NCI-H226 (cell line): ENCODE results near the gene UGT3A2.

Experiments
- DNase-seq: peaks from one replicate; pipeline ENCODE4 v3.0.0-alpha.2; 2015

Gene UGT3A2, protein sequence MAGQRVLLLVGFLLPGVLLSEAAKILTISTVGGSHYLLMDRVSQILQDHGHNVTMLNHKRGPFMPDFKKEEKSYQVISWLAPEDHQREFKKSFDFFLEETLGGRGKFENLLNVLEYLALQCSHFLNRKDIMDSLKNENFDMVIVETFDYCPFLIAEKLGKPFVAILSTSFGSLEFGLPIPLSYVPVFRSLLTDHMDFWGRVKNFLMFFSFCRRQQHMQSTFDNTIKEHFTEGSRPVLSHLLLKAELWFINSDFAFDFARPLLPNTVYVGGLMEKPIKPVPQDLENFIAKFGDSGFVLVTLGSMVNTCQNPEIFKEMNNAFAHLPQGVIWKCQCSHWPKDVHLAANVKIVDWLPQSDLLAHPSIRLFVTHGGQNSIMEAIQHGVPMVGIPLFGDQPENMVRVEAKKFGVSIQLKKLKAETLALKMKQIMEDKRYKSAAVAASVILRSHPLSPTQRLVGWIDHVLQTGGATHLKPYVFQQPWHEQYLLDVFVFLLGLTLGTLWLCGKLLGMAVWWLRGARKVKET

DNA sequence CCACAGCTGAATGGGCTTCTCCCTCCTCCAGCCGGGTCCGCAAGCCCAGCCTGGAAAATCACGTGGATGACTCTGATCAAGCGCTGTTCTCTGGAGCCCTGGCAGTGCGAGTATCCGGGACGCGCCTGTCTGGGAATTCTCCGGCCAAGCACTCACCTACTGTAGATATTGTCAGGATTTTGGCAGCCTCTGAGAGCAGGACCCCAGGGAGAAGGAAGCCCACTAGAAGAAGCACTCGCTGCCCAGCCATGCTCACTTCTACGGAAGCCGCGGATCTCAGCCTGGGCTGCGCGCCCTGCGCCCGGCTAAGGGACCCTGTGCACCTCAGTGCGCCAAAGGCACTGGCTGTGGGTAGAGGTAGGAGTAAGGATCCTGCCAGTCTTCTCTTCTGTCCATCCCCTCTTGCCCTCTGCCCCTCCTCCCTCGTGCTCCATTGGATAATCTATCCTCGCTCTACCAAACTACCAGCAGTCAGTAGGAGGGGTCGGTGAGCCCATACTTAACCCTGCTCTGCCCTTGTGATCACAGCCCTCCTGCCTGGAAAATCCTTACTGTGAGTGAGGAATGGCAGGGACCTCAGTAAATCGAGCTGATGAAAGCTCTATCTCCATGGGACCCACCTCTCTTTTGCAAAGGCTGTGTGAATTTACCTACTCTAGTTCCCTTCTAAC, at the start of gene UGT3A2:
Gene UGT3A2, minus strand, starts transcription at position 343 of the 671 bp plus-strand sequence. Its CDS starts 93 bp downstream, at position 250.
- DNase-seq = no peak

DNA sequence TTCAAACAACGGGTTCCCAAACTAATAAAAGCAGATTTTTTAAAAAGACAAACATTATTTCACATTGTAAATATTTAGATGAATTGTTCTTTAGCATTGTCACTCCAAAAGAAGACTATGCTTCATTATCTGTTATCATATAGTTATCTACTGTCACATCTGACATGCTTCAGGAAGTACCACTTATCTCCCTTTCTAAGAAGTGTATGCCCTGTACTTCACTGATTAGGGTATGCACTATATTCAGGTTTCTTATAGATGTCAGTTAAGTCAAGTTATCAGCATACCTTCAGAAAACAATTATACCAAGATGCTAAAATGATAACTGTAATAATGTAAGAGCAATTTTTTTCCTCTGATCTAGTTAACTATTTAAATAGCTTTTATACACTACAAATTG, 44.6 kb upstream of the UGT3A2 start:
- no peak for DNase-seq

DNA sequence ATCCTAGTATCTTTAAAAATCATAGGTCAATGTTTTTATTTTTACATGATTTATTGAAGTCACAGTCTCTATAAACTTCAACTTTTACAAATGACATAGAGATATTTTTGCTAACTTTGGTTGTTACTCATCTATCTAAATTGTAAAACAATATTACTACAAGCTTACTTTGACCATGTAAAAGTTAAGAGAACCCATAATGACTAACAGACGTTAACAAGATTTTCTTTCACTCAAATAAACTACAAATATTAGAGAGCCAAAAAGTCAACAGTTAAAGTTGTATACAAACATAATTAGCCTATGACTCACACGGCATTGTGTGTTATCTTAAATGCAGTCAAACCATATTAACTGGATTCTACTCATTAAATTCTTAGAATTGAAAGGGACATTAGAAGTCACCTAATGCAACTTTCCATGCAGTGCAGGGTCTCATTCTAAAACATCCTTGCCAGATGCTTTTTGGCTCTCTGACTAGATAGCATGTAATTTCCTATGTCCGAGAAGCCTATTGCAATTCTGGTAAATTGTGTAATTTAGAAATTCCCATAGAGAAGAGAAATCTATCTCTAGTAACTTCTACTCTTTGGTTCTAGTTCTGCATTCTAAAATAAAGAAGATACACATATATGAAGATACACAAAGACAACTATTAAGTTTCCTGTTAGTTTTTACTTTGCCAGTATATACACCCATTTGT, 42.2 kb upstream of the UGT3A2 start:
- no peak for DNase-seq

DNA sequence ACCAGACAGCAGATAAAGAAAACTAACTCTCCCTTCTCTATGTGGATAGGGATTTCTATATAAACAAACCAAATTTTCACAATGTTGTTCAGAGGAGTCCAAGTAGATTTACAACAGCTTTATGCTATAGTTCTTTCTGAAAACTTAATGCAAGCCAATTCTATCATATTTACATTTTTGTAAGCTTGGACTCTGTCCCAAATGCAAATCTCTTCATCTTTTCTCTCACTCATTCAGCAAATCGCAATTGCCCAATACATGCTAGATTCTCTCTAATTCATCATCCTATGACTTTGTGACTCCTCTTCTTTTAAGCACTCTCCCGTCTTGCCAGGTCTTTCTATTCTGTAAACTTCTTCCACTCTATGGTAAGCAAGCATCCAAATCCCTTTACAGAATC, 39.1 kb upstream of the UGT3A2 start:
- DNase-seq = no peak

DNA sequence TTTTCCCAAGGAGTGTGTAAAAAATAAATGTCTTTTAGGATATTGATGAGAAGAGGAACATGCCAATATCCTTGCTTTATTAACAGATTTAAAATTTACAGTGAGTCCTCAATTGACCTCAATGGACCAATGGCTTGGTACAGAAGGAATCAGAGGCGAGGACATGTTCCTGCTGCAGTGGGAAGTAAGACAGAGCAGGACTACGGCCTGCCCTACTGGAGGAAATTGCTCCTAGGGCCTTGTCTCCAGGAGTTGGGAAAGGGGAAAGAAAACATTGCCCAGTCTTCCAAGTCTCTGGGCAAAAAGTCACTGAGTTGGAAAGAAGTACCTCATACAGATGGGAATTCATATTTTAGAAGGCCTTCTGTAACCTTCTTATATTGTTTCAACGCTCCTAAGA, 33.1 kb upstream of the UGT3A2 start:
- no peak for DNase-seq

DNA sequence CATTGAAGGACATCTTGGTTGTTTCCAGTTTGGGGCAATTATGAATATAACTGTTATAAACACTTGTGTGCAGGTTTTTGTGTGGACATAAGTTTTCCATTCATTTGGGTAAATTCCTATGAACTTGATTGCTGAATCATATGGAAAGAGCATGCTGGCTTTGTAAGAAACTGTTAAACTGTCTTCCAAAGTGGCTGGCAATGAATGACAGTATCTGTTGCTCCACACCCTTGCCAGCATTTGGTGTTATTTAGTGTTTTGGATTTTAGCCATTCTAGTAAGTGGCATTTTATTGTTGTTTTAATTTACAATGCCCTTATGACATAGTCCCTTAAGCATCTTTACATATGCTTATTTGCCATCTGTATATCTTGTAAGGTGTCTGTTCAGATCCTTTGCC, 29.8 kb upstream of the UGT3A2 start:
- DNase-seq = no peak

DNA sequence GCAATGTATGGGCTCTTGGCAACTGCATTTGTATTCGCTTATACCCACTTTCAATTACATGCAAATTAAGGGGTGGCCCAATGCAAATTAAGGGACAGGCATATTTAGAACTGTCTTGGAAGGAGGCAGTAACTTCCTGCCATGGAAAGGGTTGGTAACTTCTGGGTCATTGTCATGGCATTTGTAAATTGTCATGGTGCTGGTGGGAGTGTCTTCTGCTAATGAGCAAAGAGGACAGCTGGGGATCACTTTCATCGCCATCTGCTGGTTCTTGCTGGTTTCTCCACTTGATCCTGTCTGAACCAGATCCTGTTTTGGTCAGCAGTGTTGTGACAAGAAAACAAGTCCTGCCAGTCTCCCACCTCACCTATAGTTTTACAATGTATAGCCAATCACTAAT, 23.3 kb upstream of the UGT3A2 start:
- no peak for DNase-seq

DNA sequence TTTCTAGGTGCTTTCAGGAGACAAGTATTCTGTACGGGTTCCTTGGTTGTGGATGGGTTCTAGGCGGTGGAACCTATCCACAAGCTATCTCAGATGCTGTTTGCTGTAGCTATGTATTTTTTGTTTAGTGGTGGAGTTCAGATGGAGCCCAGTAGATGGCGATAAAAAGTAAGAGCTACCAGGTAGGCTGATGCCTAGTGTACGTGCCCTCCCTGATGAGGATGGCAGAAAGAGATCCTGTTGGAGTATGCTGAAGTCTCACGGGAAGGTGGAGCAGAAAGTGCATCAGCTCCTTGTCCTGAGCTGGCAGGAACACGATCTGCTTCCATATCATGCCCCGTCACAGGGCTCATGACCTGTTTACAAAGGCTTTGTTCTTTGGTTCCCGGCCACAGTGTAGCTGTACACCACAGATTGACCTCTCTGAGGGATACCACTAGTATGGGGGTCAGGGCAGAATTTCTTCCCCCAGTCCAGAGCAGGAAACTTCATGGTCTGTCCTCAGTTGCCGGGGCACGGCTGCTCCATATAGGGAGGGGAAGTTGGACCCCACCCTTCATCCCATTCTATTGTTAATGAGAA, 12.6 kb upstream of the UGT3A2 start:
- DNase-seq = peak; percentile 38

DNA sequence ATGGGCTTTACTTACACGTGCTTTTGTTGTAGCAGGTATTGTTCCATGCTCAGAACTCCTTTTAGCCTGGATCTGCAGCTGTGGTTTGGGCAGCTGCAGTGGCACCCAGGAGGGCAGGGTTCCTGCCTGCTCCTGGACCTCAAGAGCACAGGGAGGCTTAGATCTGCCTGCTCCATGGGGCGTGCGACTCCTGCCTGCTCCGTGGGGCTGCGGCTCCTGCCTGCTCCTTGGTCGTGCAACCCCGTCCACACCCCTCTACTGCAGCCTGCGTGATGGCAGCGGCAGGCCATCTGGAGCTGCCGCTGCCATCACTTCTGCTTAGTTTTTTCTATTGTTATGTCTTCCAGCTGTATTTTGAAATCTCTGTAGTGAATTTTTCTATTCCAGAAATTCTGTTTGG, 11.7 kb upstream of the UGT3A2 start:
- no peak for DNase-seq

DNA sequence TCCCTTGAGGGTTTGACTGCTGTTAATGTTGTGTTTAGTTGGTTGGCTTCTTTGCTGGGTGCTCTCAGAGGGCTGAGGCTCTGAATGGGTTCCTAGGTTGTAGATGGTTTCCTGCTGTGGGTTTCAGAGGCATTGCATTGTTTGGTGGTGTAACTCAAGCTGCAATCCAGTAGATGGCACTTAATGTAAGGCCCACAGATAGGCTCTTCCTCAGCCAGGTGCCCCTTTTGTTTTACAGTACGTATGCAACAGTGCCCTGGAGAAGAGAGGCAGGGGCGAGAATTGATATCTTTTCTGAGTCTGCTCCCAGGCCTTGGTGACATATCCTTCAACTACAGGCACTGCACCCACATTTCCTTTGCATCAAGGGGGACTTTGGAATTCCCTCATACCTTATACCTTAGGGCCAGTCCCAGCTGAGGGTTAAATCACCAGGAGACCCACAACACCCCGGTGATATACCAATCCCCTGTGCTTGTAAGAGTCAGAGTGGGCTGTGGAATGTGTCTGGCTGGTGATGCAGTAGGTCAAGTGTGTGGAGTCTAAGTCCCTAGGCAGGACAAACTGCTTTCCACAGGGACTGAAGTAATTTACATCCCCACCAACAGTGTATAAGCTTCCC, 7.0 kb upstream of the UGT3A2 start:
- DNase-seq = no peak

DNA sequence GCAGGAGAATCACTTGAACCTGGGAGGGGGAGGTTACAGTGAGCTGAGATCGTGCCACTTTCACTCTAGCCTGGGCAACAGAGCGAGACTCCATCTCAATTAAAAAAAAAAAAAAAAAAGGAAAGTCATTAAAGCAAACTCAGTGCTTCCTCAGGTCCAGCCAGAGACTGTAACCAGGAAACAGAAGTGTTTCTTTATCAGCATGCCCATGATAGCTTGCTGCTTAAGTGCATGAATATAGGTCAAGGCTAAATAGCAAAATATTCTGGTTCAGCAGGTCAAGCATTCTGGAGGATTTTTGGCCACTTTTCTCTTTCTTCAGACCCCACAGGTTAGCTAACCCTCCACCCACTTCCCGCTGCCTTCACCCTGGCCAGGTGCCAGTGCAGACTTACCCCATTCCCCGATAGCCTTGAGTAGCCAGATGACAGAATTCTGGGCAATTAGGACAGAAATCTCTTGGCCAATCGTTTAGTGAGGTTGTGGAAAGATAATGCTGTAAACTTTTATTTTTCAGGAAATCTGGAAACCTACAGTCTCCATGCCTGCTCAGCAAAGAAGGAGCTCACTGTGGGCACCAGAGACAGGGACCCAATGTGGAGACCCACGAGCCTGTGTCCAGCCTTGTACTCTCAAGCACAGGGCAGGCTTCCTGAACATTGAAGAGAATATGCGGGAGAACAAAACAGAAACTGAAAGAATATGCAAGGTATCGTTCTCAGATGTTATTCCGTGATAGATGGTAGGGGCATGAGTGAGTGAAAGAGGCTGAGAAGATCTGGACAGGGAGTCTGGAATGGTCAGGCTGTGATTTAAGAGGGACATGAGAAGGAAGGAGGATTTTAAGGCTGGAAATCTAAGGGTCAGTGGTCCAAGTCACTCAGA, 4.2 kb upstream of the UGT3A2 start:
- DNase-seq = no peak

DNA sequence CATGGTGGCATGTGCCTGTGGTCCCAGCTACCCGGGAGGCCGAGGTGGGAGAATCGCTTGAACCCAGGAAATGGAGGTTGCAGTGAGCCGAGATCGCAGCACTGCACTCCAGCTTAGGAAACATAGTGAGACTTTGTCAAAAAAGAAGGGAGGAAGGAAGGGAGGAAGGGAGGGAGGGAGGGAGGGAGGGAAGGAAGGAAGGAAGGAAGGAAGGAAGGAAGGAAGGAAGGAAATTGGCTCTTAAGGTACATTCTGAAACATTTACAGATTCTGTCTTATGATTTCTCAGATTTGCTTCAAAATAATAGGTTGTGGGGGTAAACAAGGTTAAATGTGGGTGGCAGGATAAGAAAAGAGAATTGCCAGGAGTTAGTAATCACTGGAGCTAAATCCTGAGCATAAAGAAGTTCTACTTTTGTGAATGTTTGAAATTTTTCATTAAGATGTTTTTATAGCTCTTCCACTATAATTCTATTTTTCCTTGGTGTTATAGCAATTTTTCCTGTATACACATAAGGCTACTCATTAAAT, 2.1 kb upstream of the UGT3A2 start:
- no peak for DNase-seq

DNA sequence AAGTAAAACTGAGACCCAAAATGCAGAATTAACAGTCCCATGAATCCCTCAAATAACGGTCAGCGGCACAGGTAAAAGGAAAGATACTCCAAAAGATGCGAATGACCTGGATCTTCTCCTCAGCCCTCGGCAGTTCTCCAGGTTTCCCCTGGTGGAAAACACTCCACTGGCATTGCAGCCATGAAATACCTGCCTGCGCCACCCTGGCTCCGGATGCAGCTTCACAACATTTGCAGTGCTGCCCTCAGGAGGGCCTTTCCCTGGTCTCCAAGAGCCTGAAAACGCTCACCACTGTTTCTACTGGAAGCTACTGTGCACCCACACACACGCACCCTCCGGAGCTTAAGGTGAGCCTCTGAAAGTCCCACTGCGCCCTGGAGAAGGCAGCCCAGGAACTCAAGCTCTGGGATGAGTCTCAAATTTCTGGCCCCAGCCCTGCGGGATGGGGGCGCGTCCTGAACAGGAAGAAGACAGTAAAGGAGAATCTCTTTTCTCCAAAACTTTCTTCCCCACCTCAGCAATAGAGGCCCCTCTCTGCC, 612 bp downstream of the UGT3A2 start:
- DNase-seq = no peak

DNA sequence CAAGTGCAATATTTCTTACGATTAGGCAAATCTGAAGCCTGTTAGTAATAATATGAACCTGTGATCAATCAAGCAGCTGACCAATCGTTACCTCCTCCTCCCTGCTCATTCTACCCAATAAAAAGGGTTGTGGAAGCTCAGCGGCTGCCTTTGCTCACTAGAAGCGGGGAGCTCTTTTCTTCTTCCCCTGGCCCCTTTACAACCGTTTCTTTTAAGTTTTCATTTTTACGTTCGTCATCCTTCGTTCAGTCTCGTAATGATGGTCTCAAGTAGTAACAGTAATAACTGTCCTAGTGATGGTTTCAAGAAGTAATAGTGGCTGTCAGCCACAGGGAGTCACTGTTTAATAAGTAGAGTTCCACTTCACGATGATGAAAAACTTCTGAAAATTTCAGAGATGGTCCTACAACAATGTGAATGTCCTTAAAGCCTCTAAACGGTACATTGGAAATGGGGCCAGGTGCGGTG, 6.2 kb downstream of the UGT3A2 start:
- no peak for DNase-seq

DNA sequence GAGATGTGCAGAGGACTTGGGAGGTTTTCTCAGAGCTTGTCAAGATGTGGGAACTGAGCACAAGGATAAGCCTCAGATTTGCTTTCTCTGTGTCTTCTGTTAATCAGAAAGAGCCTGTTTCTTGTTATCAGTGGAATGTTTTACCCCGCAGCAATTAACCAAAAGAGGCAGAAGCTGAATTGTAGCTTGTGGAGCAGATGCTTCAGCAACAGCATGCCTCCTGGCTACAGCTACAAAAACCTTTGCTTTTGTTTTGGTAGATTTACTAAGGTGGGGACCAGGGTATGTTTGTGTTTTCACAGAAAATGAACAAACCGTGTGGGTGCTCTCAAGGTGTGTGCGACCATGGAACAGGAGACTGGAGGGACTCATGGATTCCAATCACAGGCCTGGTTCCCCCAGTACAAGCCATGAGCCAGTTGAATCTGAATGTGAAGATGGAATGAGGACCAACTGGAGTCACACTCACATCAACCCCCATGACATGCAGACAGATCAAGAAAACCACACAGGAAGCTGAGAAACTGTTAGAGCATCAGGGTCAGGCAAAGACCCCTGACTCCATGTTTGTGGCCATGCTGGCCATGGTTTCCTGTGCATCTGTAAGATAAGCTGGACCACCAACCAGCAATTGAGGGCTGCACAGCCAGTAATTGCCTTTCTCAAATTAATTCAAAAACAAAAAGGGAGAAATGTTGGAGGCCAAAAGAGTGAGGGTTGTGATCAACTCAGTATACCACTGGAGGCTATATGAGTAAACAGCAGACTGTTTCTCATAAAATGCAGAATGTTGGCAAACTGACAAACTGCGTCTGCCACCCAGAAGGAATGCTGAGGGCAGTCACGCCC, 6.9 kb downstream of the UGT3A2 start:
- no peak for DNase-seq

DNA sequence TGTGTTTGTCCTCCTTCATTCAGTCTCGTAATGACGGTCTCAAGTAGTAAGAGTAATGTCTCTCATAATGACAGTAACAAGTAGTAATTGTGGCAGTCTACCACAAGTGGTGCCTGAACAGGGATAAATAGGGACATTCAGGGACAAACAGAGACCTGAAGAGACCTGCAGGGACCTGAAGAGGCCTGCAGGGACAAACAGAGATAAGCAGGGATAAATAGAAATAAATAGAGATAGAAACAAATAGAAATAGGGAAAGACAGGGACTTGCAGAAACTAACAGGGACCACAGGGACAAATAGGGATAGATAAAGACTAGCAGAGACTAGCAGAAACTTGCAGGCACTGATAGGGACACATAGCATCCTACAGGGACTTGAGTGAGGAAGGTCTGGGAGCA, 7.9 kb downstream of the UGT3A2 start:
- no peak for DNase-seq

DNA sequence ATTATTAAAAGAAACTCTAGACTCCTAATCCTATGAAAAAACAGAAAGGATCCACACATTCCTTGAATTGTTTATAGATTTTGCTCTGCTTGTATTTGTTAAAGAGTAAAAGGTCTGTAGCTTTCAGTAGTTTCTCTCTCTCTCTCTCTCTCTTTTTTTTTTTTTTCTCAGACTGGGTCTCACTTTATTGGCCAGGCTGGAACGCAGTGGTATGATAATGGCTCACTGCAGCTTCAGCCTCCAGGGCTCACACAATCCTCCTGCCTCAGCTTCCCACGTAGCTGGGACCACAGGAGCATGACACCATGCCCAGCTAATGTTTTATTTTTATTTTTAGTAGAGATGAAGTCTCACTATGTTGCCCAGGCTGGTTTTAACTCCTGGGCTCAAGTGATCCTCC, 9.3 kb downstream of the UGT3A2 start:
- DNase-seq = no peak

DNA sequence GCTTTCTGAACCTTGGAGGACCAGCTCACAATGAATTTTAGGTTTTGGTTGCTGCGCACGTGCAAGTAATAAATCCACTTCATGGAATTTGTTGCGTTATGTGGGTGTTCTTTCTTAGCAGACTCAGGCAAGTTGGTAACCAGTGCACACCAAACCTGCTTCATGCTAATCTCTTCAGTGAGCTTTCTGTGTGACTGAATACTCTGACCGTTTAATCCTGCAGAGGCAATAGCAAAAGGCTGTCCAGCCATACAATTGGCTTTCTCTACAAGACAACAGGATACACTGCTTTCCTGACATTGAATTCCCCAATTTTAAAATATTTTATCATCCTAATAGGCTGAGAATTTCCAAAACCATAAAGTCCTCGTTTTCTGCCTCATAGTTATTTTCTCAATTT, 10.3 kb downstream of the UGT3A2 start:
- DNase-seq = no peak

DNA sequence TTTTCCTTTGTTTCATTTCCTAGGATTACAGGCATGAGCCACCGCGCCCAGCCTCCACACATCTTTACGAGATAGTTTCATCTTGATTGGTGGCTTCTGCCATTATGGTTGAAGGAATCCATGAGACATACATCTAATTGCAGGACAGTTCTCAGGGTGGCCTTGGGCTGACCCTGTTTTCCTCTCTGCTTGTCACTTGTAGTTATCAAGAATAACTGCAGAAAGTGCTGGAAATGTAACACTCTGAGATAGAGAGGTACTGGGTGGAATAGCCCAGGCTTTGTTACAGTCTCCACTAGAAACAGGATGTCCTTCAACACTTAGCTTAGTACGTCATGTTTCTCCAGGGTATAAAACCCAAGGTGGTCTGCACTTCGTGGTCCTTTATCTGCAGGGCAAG, 10.7 kb downstream of the UGT3A2 start:
- DNase-seq = no peak

DNA sequence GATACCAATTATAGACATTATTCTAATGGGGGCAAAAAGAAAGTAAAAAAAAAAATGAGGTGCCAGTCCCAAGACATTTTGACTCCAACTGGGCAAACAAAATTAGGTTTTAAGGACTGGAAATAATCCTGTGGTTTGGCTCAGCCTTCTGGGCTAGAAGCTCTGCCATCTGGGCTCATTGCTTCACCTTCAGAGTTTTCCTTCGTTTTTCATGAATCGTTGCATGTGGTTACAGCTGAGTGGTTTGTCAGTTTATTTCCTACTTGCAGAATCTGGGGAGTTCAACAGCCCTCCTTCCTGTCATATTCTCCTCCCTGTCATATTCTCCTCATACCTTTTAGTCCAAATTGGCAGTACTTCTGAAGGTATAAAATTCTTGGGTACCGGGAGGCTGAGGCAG, 12.0 kb downstream of the UGT3A2 start:
- no peak for DNase-seq
